HEK293 (cell line): ENCODE results near the gene SPTLC3.

ENCODE experiments used
- CTCF ChIP-seq: fragments of 450-650 bp; formaldehyde crosslinking; IDR thresholded peaks from 2 replicates; pipeline ENCODE4 v1.5.1; 2016; ENCODE audit warnings: missing biosample characterization, missing genetic modification characterization
- ZSCAN30 ChIP-seq: fragments of 450-650 bp; IDR thresholded peaks from 2 replicates; pipeline ENCODE4 v1.5.1; 2018; ENCODE audit warnings: missing biosample characterization, mild to moderate bottlenecking, missing genetic modification characterization, moderate library complexity
- ZXDB ChIP-seq: fragments of 450-650 bp; formaldehyde crosslinking; IDR thresholded peaks from 2 replicates; pipeline ENCODE4 v1.5.1; 2016; ENCODE audit warnings: missing biosample characterization, missing genetic modification characterization

- TF ChIP-seq CTCF (tag by site-specific recombination) (no peak), ZSCAN30 (tag by site-specific recombination) (no peak), ZXDB (tag by site-specific recombination) (no peak)
Observed at GRCh38 chr20:12999201-12999600, 9.6 kb upstream of the SPTLC3 start.
